Ovary (tissue), 3 donors: ENCODE measurements around the gene SLC13A2.

Experiments
- POLR2A ChIP-seq: fragments of 450-650 bp; IDR thresholded peaks from one replicate; pipeline ENCODE4 v1.6.1; 2017; ENCODE audit warnings: antibody characterized with exemption, mild to moderate bottlenecking, moderate library complexity
- TF ChIP-seq, protein P1 (sequence below), 3 donors: fragments of 450-650 bp in 2 of 3; fragments of 200-600 bp in 1 of 3; IDR thresholded peaks; one replicate each; pipeline versions ENCODE4 v1.5.1 to v1.8.0; 2016 to 2022; ENCODE audit warnings: antibody characterized with exemption in 3 of 3, mild to moderate bottlenecking in 1 of 3
- donor health status: DM: no; HTN: no; CAD: no.

DNA sequence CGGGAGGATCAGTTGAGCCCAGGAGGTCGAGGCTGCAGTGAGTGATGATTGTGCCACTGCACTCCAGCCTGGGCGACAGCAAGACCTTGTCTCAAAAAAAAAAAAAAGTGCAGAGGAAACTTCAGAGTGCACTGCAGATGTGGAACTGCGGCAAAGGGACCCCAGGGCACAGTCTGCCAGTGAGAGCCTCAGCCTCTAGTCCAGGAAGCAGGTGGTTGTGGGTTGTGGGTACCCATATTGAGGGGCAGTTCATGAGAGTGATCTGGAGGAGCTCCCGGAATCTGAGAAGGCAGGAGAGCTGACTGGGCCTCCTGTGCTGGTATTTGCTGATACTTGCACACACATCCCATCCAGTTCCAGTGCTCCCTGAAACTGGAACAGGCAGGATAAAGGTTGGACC lies 45.8 kb downstream of the SLC13A2 start:
- TF ChIP-seq, protein P1, sequence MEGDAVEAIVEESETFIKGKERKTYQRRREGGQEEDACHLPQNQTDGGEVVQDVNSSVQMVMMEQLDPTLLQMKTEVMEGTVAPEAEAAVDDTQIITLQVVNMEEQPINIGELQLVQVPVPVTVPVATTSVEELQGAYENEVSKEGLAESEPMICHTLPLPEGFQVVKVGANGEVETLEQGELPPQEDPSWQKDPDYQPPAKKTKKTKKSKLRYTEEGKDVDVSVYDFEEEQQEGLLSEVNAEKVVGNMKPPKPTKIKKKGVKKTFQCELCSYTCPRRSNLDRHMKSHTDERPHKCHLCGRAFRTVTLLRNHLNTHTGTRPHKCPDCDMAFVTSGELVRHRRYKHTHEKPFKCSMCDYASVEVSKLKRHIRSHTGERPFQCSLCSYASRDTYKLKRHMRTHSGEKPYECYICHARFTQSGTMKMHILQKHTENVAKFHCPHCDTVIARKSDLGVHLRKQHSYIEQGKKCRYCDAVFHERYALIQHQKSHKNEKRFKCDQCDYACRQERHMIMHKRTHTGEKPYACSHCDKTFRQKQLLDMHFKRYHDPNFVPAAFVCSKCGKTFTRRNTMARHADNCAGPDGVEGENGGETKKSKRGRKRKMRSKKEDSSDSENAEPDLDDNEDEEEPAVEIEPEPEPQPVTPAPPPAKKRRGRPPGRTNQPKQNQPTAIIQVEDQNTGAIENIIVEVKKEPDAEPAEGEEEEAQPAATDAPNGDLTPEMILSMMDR (IDR thresholded peaks at IDR 0.05) = no peak
- no peak for TF ChIP-seq POLR2A
